ENCODE results near the gene RFTN1. TPM values are rescaled to one million over a fixed set of nuclear protein-coding genes. Genes with fewer than 3 reads are reported as not detected.

RFTN1 gene
- total RNA-seq, 1 experiment from 2014 or later: 2.2 TPM

- no peak overlapping the region for H3T11ph ChIP-seq (ENCODE audit: low read length)
- H3K27me3 Mint-ChIP-seq (ENCODE audit: low read depth): peaks cover 9% of the 10 kb centered on the region; the same call in 1 of the 2 replicates
These were observed 23.5 kb upstream of the RFTN1 start for GRCh38 chr3:16536996-16537395.

More at GRCh38 chr3:16536996-16537395, 23.5 kb upstream of the RFTN1 start:
- no peak overlapping the region for H2BK5ac ChIP-seq (ENCODE audit: insufficient read length, low read length)
- no peak for TF ChIP-seq CTCF (conservative IDR thresholded peaks at IDR 0.05)
- no peak overlapping the region for H2BK20ac ChIP-seq (ENCODE audit: low read depth, low read length, poor library complexity, severe bottlenecking)
- H2AFZ ChIP-seq (ENCODE audit: low read length): no peak overlapping the region
- no peak overlapping the region for H4K91ac ChIP-seq (ENCODE audit: insufficient read length, low read depth, low read length)
- peaks cover 2% of the 10 kb centered on the region; the same call in 1 of the 2 replicates for H3K27me3 ChIP-seq (ENCODE audit: insufficient read depth, low read length)
- H3K56ac ChIP-seq (ENCODE audit: insufficient read length, low read depth, low read length): no peak overlapping the region
- H4K8ac ChIP-seq (replicated peaks; ENCODE audit: insufficient read length, low read depth, low read length): no peak overlapping the region
- Mint-ChIP-seq H3K9me3 (no peaks in the 10 kb centered on the region), H3K27ac (peak overlapping the region in 1 of 3 experiments; percentile 80; a peak in 3 of 7 replicates), H3K36me3 (ENCODE audit: insufficient read depth in 1 of 3, low read depth in 3 of 3) (no peaks in the 10 kb centered on the region; a peak in 1 of 7 replicates), H3K4me3 (no peak overlapping the region), H3K4me1 (peaks cover 32 to 37% of the 10 kb centered on the region in 2 experiments)
- DNase-seq: no peak
- H3K27ac ChIP-seq (ENCODE audit: insufficient read length, low read depth, low read length): no peak overlapping the region
- no peak overlapping the region for H3K14ac ChIP-seq (ENCODE audit: insufficient read depth, low read length)
- no peak overlapping the region for H4K5ac ChIP-seq (ENCODE audit: insufficient read length, low read depth, low read length)
- H3K79me2 ChIP-seq (ENCODE audit: insufficient read depth, low read length): no peaks in the 10 kb centered on the region
- H4K20me1 ChIP-seq (ENCODE audit: control insufficient read depth, insufficient read depth, insufficient read length): no peaks in the 10 kb centered on the region
- H2BK120ac ChIP-seq (ENCODE audit: low read depth, low read length, poor library complexity, severe bottlenecking): no peak overlapping the region
- no peak overlapping the region for H3K9ac ChIP-seq (ENCODE audit: extremely low read depth, insufficient read length, low read length)
- H2BK12ac ChIP-seq (ENCODE audit: insufficient read length, low read depth, low read length): no peak overlapping the region
- H3K23me2 ChIP-seq (ENCODE audit: insufficient read length, low read depth, low read length, poor library complexity, severe bottlenecking): no peaks in the 10 kb centered on the region
- H3K4ac ChIP-seq (ENCODE audit: low read depth, low read length): no peak overlapping the region
- no peak overlapping the region for H2BK15ac ChIP-seq (ENCODE audit: low read depth, low read length)
- no peaks in the 10 kb centered on the region for H3K79me1 ChIP-seq (ENCODE audit: insufficient read depth, low read depth, low read length, poor library complexity, severe bottlenecking)
- peaks cover 11% of the 10 kb centered on the region; the same call in 1 of the 2 replicates for H3K4me1 ChIP-seq (ENCODE audit: insufficient read depth, low read length)
- no CpG with 5 or more reads among the region's 3 CpGs for WGBS (ENCODE audit: extremely low coverage, insufficient read length, low lambda C conversion rate)
- H2AK5ac ChIP-seq (ENCODE audit: insufficient read length, low read length): no peak overlapping the region
- no peak overlapping the region for H3K4me2 ChIP-seq (ENCODE audit: insufficient read depth, insufficient read length, low read length)
- no peak overlapping the region for H3K18ac ChIP-seq (ENCODE audit: insufficient read length, low read depth, low read length)
- no peak overlapping the region for H3K23ac ChIP-seq (ENCODE audit: insufficient read length, low read depth, low read length)
- H3K9me3 ChIP-seq (ENCODE audit: control insufficient read depth, low read depth, low read length): no peaks in the 10 kb centered on the region
